Karpas-422 (cell line): ENCODE measurements around the gene MGLL. TPM values are rescaled to one million over a fixed set of nuclear protein-coding genes. Genes with fewer than 3 reads are reported as not detected.
"Not testable (repeated sequence)": the region's sequence is repeated elsewhere in the genome, so short reads cannot be mapped to it uniquely, and the experiment has no call there.

Experiments used
- DNase-seq: peaks from one replicate; pipeline ENCODE4 v3.0.0-alpha.2; 2015
- H2AFZ ChIP-seq: fragments of 200-600 bp; sonication (generic); 2 replicates; pipeline ENCODE4 v1.6.1; 2014; ENCODE audit warnings: antibody characterized with exemption, low read length, mixed read lengths
- H3K27ac ChIP-seq: fragments of 200-600 bp; sonication (generic); 2 replicates; pipeline ENCODE4 v1.5.1; 2014; ENCODE audit warnings: mild to moderate bottlenecking, low read length, moderate library complexity
- H3K27me3 ChIP-seq: fragments of 200-600 bp; sonication (generic); 2 replicates; pipeline ENCODE4 v1.6.1; 2014; ENCODE audit warnings: low read length, mixed read lengths
- H3K36me3 ChIP-seq: fragments of 200-600 bp; sonication (generic); 2 replicates; pipeline ENCODE4 v1.6.1; 2014; ENCODE audit warnings: low read length, mixed read lengths; ENCODE audit not compliant: insufficient read depth
- H3K4me1 ChIP-seq: fragments of 200-600 bp; sonication (generic); 2 replicates; pipeline ENCODE4 v1.6.1; 2014; ENCODE audit warnings: mild to moderate bottlenecking, low read length, mixed read lengths
- H3K4me2 ChIP-seq: fragments of 200-600 bp; sonication (generic); 2 replicates; pipeline ENCODE4 v1.6.1; 2014; ENCODE audit warnings: low read length, low read depth, mild to moderate bottlenecking; ENCODE audit not compliant: poor library complexity, severe bottlenecking
- H3K4me3 ChIP-seq: fragments of 200-600 bp; sonication (generic); 2 replicates; pipeline ENCODE4 v1.5.1; 2014; ENCODE audit warnings: mild to moderate bottlenecking, antibody characterized with exemption, low read length, mixed read lengths
- H3K79me2 ChIP-seq: fragments of 200-600 bp; sonication (generic); 2 replicates; pipeline ENCODE4 v1.6.1; 2014; ENCODE audit warnings: mild to moderate bottlenecking, low read length, mixed read lengths
- H3K9ac ChIP-seq: fragments of 200-600 bp; sonication (generic); 2 replicates; pipeline ENCODE4 v1.6.0; 2014; ENCODE audit warnings: low read length
- H3K9me2 ChIP-seq: fragments of 200-600 bp; sonication (generic), shearing (Covaris generic); replicated peaks from 2 replicates; pipeline ENCODE4 v1.6.0; 2014; ENCODE audit warnings: mild to moderate bottlenecking, low read length, moderate library complexity; ENCODE audit not compliant: insufficient read depth
- H3K9me3 ChIP-seq: fragments of 300-700, 200-600 bp; sonication (generic); 2 replicates; pipeline ENCODE4 v1.6.1; 2014; ENCODE audit warnings: low read length, mixed read lengths
- H4K20me1 ChIP-seq: fragments of 200-600 bp; sonication (generic); 2 replicates; pipeline ENCODE4 v1.6.1; 2014; ENCODE audit warnings: mild to moderate bottlenecking, antibody characterized with exemption, low read length, low read depth; ENCODE audit not compliant: insufficient read depth
- total RNA-seq: library from RNA; depleted of rRNA; stranded (reverse); fragments of >200 nt; shearing (Covaris generic); gene quantifications from 2 replicates; pipeline ENCODE4 v1.2.3, GENCODE V29; 2014; ENCODE audit warnings: low replicate concordance

Gene MGLL
- total RNA-seq, 1 experiment from 2014 or later = 58.0 TPM

GRCh38 chr3:127707851-127708411, 114.4 kb downstream of the MGLL start:
- Histone ChIP-seq H3K4me1 (peaks cover 10% of the 10 kb centered on the region), H3K9me3 (no peaks in the 10 kb centered on the region), H3K79me2 (peaks cover 52% of the 10 kb centered on the region), H3K27ac (no peak overlapping the region), H3K36me3 (peaks cover 44% of the 10 kb centered on the region), H2AFZ (no peak overlapping the region), H4K20me1 (no peaks in the 10 kb centered on the region), H3K9ac (no peak overlapping the region), H3K9me2 (no peaks in the 10 kb centered on the region), H3K27me3 (no peaks in the 10 kb centered on the region), H3K4me3 (no peak overlapping the region), H3K4me2 (no peak overlapping the region)
- DNase-seq = no peak

- Histone ChIP-seq H4K20me1 (no peaks in the 10 kb centered on the region), H3K9me3 (no peaks in the 10 kb centered on the region), H3K4me1 (peaks cover 18% of the 10 kb centered on the region), H3K4me3 (no peak overlapping the region), H3K27ac (no peak overlapping the region; the same call in 1 of the 2 replicates), H3K9ac (no peak overlapping the region), H2AFZ (no peak overlapping the region), H3K9me2 (no peaks in the 10 kb centered on the region), H3K4me2 (no peak overlapping the region), H3K27me3 (no peaks in the 10 kb centered on the region), H3K79me2 (peaks cover 56% of the 10 kb centered on the region), H3K36me3 (peaks cover 50% of the 10 kb centered on the region)
- no peak for DNase-seq
Observed at GRCh38 chr3:127706785-127707351, 115.4 kb downstream of the MGLL start.

- Histone ChIP-seq H3K9ac (no peak overlapping the region), H3K79me2 (peaks cover 58% of the 10 kb centered on the region)
Observed at GRCh38 chr3:127706312-127706711, 116.0 kb downstream of the MGLL start.

GRCh38 chr3:127704840-127705239, 117.5 kb downstream of the MGLL start:
- Histone ChIP-seq H3K36me3 (peaks cover 46% of the 10 kb centered on the region), H3K79me2 (peaks cover 51% of the 10 kb centered on the region), H3K4me1 (peaks cover 37% of the 10 kb centered on the region)
- H3K9me2 ChIP-seq, H2AFZ ChIP-seq, H4K20me1 ChIP-seq, H3K27me3 ChIP-seq, H3K4me2 ChIP-seq, DNase-seq, H3K9me3 ChIP-seq, H3K4me3 ChIP-seq, H3K9ac ChIP-seq, H3K27ac ChIP-seq: not testable (repeated sequence)

More at GRCh38 chr3:127706312-127706711, 116.0 kb downstream of the MGLL start:
- no peak overlapping the region for H3K4me2 ChIP-seq
- no peaks in the 10 kb centered on the region for H3K27me3 ChIP-seq
- no peaks in the 10 kb centered on the region for H3K9me3 ChIP-seq
- no peaks in the 10 kb centered on the region for H4K20me1 ChIP-seq
- H3K4me3 ChIP-seq = no peak overlapping the region
- no peak overlapping the region for H3K27ac ChIP-seq
- no peaks in the 10 kb centered on the region for H3K9me2 ChIP-seq
- no peak for DNase-seq
- peaks cover 24% of the 10 kb centered on the region for H3K4me1 ChIP-seq
- H3K36me3 ChIP-seq = peaks cover 49% of the 10 kb centered on the region
- H2AFZ ChIP-seq = no peak overlapping the region

GRCh38 chr3:127702151-127702578, 120.2 kb downstream of the MGLL start:
- DNase-seq = no peak
- Histone ChIP-seq H3K9me2 (no peaks in the 10 kb centered on the region), H3K36me3 (peaks cover 38% of the 10 kb centered on the region), H3K27me3 (no peaks in the 10 kb centered on the region), H3K79me2 (peaks cover 34% of the 10 kb centered on the region), H3K9ac (no peak overlapping the region), H3K27ac (peak overlapping the region; percentile 51), H3K4me3 (no peak overlapping the region), H3K4me1 (peaks cover 63% of the 10 kb centered on the region), H3K9me3 (no peaks in the 10 kb centered on the region), H3K4me2 (no peak overlapping the region), H4K20me1 (no peaks in the 10 kb centered on the region), H2AFZ (no peak overlapping the region)

GRCh38 chr3:127701280-127701911, 120.9 kb downstream of the MGLL start:
- Histone ChIP-seq H3K9me2 (no peaks in the 10 kb centered on the region), H3K9ac (no peak overlapping the region), H3K36me3 (peaks cover 34% of the 10 kb centered on the region), H4K20me1 (no peaks in the 10 kb centered on the region), H3K4me1 (peaks cover 71% of the 10 kb centered on the region), H3K4me2 (no peak overlapping the region), H3K27ac (peak overlapping the region; percentile 51), H2AFZ (no peak overlapping the region), H3K9me3 (no peaks in the 10 kb centered on the region), H3K27me3 (no peaks in the 10 kb centered on the region), H3K4me3 (no peak overlapping the region), H3K79me2 (peaks cover 31% of the 10 kb centered on the region)
- no peak for DNase-seq

- Histone ChIP-seq H3K27me3 (no peaks in the 10 kb centered on the region), H3K4me3 (no peak overlapping the region), H3K36me3 (peaks cover 26% of the 10 kb centered on the region), H3K9me3 (no peaks in the 10 kb centered on the region), H2AFZ (no peak overlapping the region), H3K9me2 (no peaks in the 10 kb centered on the region), H3K9ac (peak overlapping the region; percentile 32; the same call in 1 of the 2 replicates), H3K4me2 (peak overlapping the region; percentile 34), H4K20me1 (no peaks in the 10 kb centered on the region), H3K79me2 (peaks cover 23% of the 10 kb centered on the region), H3K4me1 (peaks cover 80% of the 10 kb centered on the region), H3K27ac (peak overlapping the region; percentile 93)
- no peak for DNase-seq
Observed at GRCh38 chr3:127700406-127700805, 121.9 kb downstream of the MGLL start.

- no peak for DNase-seq
- H3K27ac ChIP-seq = peak overlapping the region; percentile 93
Observed at GRCh38 chr3:127699416-127700300, 122.7 kb downstream of the MGLL start.

More at GRCh38 chr3:127699416-127700300, 122.7 kb downstream of the MGLL start:
- Histone ChIP-seq H4K20me1 (no peaks in the 10 kb centered on the region), H3K4me2 (peak overlapping the region; percentile 34), H3K36me3 (peaks cover 33% of the 10 kb centered on the region), H3K9ac (peak overlapping the region; percentile 32; the same call in 1 of the 2 replicates), H3K4me1 (peaks cover 88% of the 10 kb centered on the region), H2AFZ (no peak overlapping the region), H3K9me2 (no peaks in the 10 kb centered on the region), H3K9me3 (no peaks in the 10 kb centered on the region), H3K4me3 (no peak overlapping the region), H3K79me2 (peaks cover 20% of the 10 kb centered on the region), H3K27me3 (no peaks in the 10 kb centered on the region)
